ENCODE data around the gene RNASE13. TPM values are rescaled to one million over a fixed set of nuclear protein-coding genes. Genes with fewer than 3 reads are reported as not detected.

The RNASE13 gene
- not detected in 2 replicates for total RNA-seq

GRCh38 chr14:21034707-21035106, at the start of gene RNASE13:
Gene RNASE13 (minus strand): TSS chr14:21034807. CDS start chr14:21034288, 519 bp downstream.
- no peak for DNase-seq (ENCODE audit: low read depth in 2 of 2)

DNA sequence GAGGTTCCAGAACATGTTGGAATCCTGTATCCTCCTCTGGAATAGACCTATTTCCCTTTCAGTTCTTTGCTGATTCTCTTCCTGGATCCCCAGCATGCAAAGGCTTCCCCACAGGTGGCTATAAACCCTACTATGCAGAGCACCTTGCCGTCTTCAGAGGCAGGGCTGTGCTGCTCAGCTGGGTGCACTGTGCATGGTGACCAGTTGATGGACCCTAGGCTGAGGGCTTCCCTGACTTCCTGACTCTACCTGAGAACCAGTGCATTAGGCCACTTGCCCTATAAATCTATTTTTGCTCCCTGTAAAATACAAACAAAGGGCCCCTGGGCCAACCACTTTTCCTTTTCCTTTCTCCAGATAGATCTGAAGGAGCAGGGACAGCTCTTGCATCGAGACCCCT, 49.8 kb upstream of the RNASE13 start:
- no peak for DNase-seq (ENCODE audit: low read depth in 2 of 2)

DNA sequence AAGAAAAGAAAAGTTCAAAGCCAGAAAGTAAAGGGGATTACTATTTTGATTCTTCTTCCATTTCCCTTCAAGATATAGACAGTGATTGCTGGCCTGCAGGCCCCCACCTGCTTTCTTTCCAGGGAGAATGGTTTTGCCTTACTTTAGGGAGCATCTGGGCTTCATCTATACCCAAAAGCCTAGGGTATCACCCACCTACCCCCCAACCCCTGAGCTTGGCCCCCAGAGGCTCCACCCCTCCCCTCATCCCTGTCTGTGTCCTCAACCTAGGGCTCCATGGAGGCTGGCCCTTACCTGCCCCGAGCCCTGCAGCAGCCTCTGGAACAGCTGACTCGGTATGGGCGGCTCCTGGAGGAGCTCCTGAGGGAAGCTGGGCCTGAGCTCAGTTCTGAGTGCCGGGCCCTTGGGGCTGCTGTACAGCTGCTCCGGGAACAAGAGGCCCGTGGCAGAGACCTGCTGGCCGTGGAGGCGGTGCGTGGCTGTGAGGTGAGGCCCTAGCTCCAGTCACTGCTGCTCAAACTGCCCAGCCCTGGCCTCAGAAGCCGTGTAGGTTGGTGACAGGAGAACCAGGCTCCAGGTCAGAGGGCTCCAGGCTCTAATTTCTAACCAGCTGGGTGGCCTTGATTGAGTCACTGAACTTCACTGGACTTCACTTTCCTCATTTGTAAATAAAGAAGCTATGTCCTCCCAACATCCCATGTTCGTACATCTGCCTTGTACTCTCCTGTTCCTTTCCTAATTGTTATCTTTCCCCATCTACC, 49.1 kb upstream of the RNASE13 start:
- no peak for DNase-seq (ENCODE audit: low read depth in 2 of 2)

GRCh38 chr14:21081521-21082142, 47.0 kb upstream of the RNASE13 start:
- no peak for DNase-seq (ENCODE audit: low read depth in 2 of 2)

DNA sequence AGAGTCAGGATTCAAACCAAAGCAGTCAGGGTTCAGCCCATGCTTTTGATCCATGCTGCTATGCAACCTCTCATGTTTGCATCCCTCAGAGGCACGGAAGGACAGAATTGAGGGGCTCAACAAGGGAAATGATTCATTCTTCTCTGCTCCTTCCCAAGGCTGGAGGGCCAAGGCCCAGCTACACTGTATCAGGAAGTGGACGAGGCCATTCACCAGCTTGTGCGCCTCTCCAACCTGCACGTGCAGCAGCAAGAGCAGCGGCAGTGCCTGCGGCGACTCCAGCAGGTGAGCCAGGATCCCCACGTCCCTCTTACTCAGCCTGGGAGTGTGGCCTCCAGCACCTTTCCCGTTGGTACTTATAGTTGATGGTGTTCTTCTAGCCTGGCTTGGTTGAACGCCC, 44.1 kb upstream of the RNASE13 start:
- peak in 1 of 2 donors; percentile 83 for DNase-seq (ENCODE audit: low read depth in 2 of 2)

GRCh38 chr14:21078287-21078686, 43.7 kb upstream of the RNASE13 start:
- no peak for DNase-seq (ENCODE audit: low read depth in 2 of 2)

- DNase-seq (ENCODE audit: low read depth in 2 of 2): no peak
Observed at GRCh38 chr14:21077672-21078071, 43.1 kb upstream of the RNASE13 start.

GRCh38 chr14:21075719-21076437, 41.3 kb upstream of the RNASE13 start:
- no peak for DNase-seq (ENCODE audit: low read depth in 2 of 2)

- DNase-seq (ENCODE audit: low read depth in 2 of 2): no peak
Observed at GRCh38 chr14:21074398-21075272, 40.0 kb upstream of the RNASE13 start.

- no peak for DNase-seq (ENCODE audit: low read depth in 2 of 2)
Observed at GRCh38 chr14:21073921-21074320, 39.3 kb upstream of the RNASE13 start.

GRCh38 chr14:21072781-21073339, 38.3 kb upstream of the RNASE13 start:
- no peak for DNase-seq (ENCODE audit: low read depth in 2 of 2)

GRCh38 chr14:21072031-21072473, 37.4 kb upstream of the RNASE13 start:
- DNase-seq (ENCODE audit: low read depth in 2 of 2): no peak

DNA sequence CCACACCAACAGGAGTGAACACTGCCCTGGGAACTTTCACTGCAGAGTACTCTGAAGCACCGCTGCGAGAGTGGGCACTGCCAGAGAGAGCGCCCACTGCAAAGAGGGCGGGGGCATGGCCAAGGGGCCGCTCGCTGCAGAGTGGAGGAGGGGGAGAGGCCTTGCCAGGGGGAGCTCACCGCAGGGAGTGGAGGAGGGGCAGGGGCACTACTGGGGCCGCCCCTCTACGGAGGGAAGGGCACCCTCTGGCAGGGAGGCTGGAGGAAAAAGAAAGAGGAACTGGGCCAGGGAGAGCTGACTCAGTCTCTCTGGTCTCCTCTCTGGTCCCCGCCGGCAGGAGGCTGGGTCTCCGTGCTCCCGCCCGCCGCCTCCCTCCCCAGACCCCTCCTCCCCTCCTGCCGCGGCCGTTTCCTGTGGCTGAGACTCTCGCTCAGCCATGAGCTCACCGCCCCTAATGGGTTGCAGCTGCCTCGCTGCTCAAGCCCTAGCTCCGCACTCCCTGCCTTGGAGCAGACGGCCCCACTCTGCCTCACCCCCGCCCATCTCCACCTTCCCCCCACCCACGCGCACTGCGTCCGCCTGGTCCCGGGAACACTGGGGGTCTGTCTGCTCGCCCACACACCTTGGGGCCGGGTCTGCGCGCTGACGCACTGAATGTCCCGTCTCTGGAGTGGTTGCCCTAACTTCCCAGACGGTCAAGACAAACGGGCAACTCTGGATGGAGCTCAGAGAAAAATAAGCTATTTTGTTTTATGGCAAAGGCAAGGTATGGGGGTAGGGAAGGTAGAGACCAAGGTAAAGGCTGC, 36.8 kb upstream of the RNASE13 start:
- DNase-seq (ENCODE audit: low read depth in 2 of 2): peak; percentile 65 to 92

DNA sequence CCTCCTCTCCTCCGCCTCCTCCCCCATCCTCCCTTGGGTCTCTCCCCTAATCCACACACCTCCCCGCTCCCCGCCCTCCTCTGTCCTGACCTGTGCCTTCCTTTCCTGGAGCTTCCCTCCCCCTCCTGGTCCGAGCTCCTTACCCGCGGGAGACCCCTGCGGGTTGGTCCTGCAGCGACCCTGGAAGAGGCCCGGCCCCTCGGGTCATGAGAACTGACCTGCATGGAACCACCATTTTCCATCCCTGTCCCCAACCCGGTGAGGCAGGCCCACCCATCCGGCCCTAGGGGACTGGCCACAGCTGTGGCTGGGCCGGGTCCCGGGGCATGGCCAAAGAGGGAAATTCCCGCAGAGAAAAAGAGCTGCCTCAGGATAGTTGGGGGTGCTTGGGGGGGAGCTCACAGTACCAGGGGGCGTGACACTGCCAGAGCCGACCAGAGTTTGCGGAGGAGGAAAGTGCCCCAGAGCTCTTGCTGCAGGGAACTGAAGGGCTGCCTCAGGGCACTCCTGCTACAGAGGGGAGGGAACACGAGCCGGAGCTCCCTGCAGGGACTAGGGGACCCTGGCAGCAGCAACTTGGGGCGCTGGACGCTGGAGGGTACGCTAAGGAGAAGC, 36.1 kb upstream of the RNASE13 start:
- peak; percentile 32 to 37 for DNase-seq (ENCODE audit: low read depth in 2 of 2)

- DNase-seq (ENCODE audit: low read depth in 2 of 2): peak; percentile 43 to 44
Observed at GRCh38 chr14:21070083-21070609, 35.5 kb upstream of the RNASE13 start, which contains the start of gene ARHGEF40. Gene ARHGEF40 (plus strand): TSS chr14:21070304. CDS start chr14:21070397, 93 bp downstream.

DNA sequence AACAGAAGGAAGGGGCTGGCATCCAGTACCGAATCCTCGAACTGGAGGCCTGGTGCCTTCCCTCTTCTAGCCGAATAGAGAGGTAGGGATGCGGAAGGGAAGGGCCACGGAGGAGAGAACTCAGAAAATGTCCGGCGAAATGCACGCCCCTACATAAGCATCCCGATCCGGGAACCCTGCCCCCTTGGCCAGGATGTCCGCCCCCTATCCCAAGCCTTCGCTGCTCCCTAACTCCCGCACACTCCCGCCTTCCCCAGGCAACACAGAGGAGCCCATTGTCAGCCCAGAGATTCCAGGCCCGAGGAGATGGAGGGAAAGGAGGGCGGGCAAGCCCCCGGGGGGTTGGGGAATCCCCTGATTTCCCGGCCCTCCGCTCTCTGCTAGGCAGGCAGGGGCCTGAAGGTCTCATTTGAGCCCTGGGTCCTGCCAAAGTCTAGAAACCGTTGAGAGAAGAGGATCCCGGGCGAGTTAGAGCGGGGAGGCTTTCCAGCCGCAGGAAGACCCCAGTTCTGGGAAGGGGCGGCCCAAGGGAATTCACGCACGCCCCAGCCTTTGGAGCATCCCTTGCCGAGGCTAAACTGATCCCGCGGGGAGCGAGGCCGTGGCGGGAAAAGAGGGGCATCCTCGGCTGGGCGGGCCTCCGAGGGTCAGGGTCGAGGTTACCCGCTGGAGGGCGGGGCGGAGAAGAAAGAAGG, 34.9 kb upstream of the RNASE13 start:
- DNase-seq (ENCODE audit: low read depth in 2 of 2): peak in 1 of 2 donors; percentile 10

- peak; percentile 66 to 78 for DNase-seq (ENCODE audit: low read depth in 2 of 2)
Observed at GRCh38 chr14:21068521-21069387, 34.1 kb upstream of the RNASE13 start.
